Ascending aorta (tissue), 2 donors: ENCODE data around the gene POU2F3. TPM values are rescaled to one million over a fixed set of nuclear protein-coding genes. Genes with fewer than 3 reads are reported as not detected.

Experiments
- DNase-seq, 2 donors: peaks; one replicate each; pipeline ENCODE4 v3.0.0-alpha.2; 2019; ENCODE audit warnings: low spot score in 2 of 2
- H3K27ac ChIP-seq, 2 donors: fragments of 200-600 bp; sonication (generic); one replicate each; pipeline ENCODE4 v1.5.1; 2016 to 2017; ENCODE audit warnings: mild to moderate bottlenecking in 1 of 2
- H3K27me3 ChIP-seq: fragments of 200-600 bp; sonication (generic); one replicate; pipeline ENCODE4 v1.5.1; 2017
- H3K36me3 ChIP-seq, 2 donors: fragments of 200-600 bp; sonication (generic); one replicate each; pipeline ENCODE4 v1.5.1; 2016
- H3K4me1 ChIP-seq, 2 donors: fragments of 200-600 bp; sonication (generic); one replicate each; pipeline ENCODE4 v1.5.1; 2016 to 2017; ENCODE audit warnings: mild to moderate bottlenecking in 1 of 2
- H3K4me3 ChIP-seq, 2 donors: fragments of 200-600 bp; sonication (generic); one replicate each; pipeline ENCODE4 v1.5.1; 2016 to 2017; ENCODE audit warnings: mild to moderate bottlenecking in 1 of 2
- H3K9me3 ChIP-seq, 2 donors: fragments of 200-600 bp; sonication (generic); one replicate each; pipeline ENCODE4 v1.5.1; 2016
- CTCF ChIP-seq, 3 experiments: fragments of 200-600 bp in 2 of 3; fragments of 450-650 bp in 1 of 3; sonication (generic) in 2 of 3; IDR thresholded peaks; one replicate each; pipeline ENCODE4 v1.5.1; 2016 to 2019; ENCODE audit warnings: antibody characterized with exemption in 3 of 3, mild to moderate bottlenecking in 1 of 3, moderate library complexity in 1 of 3
- intact Hi-C: fragments of 100-400 bp; cut with DNase I; formaldehyde crosslinking; loops from one replicate; pipeline ENCODE4 v1.15.1; 2023
- total RNA-seq: library from RNA; depleted of rRNA; stranded (reverse); fragments of >200 nt; gene quantifications from one replicate; pipeline ENCODE4 v1.1.0, GENCODE V29; 2016

The POU2F3 gene
- total RNA-seq, 1 donor from 2014 or later, result not detected

- DNase-seq, result no peak
- Histone ChIP-seq H3K4me1 (peaks cover 0 to 16% of the 10 kb centered on the region in 2 donors), H3K4me3 (no peak overlapping the region), H3K9me3 (no peaks in the 10 kb centered on the region), H3K36me3 (no peaks in the 10 kb centered on the region), H3K27me3 (no peaks in the 10 kb centered on the region), H3K27ac (no peak overlapping the region)
- no peak for TF ChIP-seq CTCF (IDR thresholded peaks at IDR 0.05)
- intact Hi-C loops, result no loop called here
These were observed 114.1 kb downstream of the POU2F3 start for GRCh38 chr11:120354068-120354467.

- Histone ChIP-seq H3K4me3 (no peak overlapping the region), H3K36me3 (no peaks in the 10 kb centered on the region), H3K27ac (no peak overlapping the region), H3K27me3 (no peaks in the 10 kb centered on the region), H3K4me1 (peaks cover 0 to 13% of the 10 kb centered on the region in 2 donors), H3K9me3 (no peaks in the 10 kb centered on the region)
- no peak for TF ChIP-seq CTCF (IDR thresholded peaks at IDR 0.05)
- no peak for DNase-seq
- intact Hi-C loops, result no loop called here
These were observed 114.8 kb downstream of the POU2F3 start for GRCh38 chr11:120354779-120355178.

- no peak for TF ChIP-seq CTCF (IDR thresholded peaks at IDR 0.05)
- no peaks in the 10 kb centered on the region for H3K27me3 ChIP-seq
- intact Hi-C loops, result no loop called here
- no peak for DNase-seq
- H3K36me3 ChIP-seq, result no peaks in the 10 kb centered on the region
- no peak overlapping the region for H3K27ac ChIP-seq
- no peak overlapping the region for H3K4me3 ChIP-seq
- no peaks in the 10 kb centered on the region for H3K9me3 ChIP-seq
- peaks cover 0 to 18% of the 10 kb centered on the region in 2 donors for H3K4me1 ChIP-seq
These were observed 117.7 kb downstream of the POU2F3 start for GRCh38 chr11:120357620-120358019.

GRCh38 chr11:120358729-120359128 lies 118.8 kb downstream of the POU2F3 start:
- TF ChIP-seq CTCF (IDR thresholded peaks at IDR 0.05), result no peak
- intact Hi-C loops, result no loop called here

GRCh38 chr11:120363436-120363835 lies 123.5 kb downstream of the POU2F3 start:
- peaks cover 4 to 26% of the 10 kb centered on the region in 2 donors for H3K4me1 ChIP-seq
- intact Hi-C loops, result no loop called here
- peak overlapping the region in 1 of 2 donors; percentile 58 for H3K27ac ChIP-seq
- no peak for DNase-seq
- H3K36me3 ChIP-seq, result no peaks in the 10 kb centered on the region
- no peak for TF ChIP-seq CTCF (IDR thresholded peaks at IDR 0.05)
- no peaks in the 10 kb centered on the region for H3K9me3 ChIP-seq
- H3K27me3 ChIP-seq, result no peaks in the 10 kb centered on the region
- no peak overlapping the region for H3K4me3 ChIP-seq

More at GRCh38 chr11:120358729-120359128, 118.8 kb downstream of the POU2F3 start:
- DNase-seq, result no peak
- Histone ChIP-seq H3K36me3 (no peaks in the 10 kb centered on the region), H3K27me3 (no peaks in the 10 kb centered on the region), H3K4me3 (no peak overlapping the region), H3K9me3 (no peaks in the 10 kb centered on the region), H3K4me1 (peaks cover 4 to 29% of the 10 kb centered on the region in 2 donors), H3K27ac (no peak overlapping the region)

GRCh38 chr11:120365512-120365911 lies 125.6 kb downstream of the POU2F3 start:
- H3K36me3 ChIP-seq, result no peaks in the 10 kb centered on the region
- H3K4me3 ChIP-seq, result no peak overlapping the region
- TF ChIP-seq CTCF (IDR thresholded peaks at IDR 0.05), result no peak
- H3K27me3 ChIP-seq, result no peaks in the 10 kb centered on the region
- intact Hi-C loops, result no loop called here
- DNase-seq, result no peak
- no peaks in the 10 kb centered on the region for H3K9me3 ChIP-seq
- H3K4me1 ChIP-seq, result peaks cover 4 to 28% of the 10 kb centered on the region in 2 donors
- no peak overlapping the region for H3K27ac ChIP-seq
